GM12878 (cell line): ENCODE measurements around the gene SLC27A5. TPM values are rescaled to one million over a fixed set of nuclear protein-coding genes. Genes with fewer than 3 reads are reported as not detected.

ENCODE experiments used
- ATAC-seq: fragments of 200-7000 bp; cut with Tn5 transposase; 3 replicates; pipeline ENCODE4 v1.9.1; 2020; ENCODE audit warnings: mild to moderate bottlenecking, moderate library complexity
- BruUV-seq: library from RNA; stranded (reverse); fragments of 400-500 nt; replicated peaks from 2 replicates; lab custom pipeline; 2021; lab: Mats Ljungman, UMichigan
- CTCF ChIA-PET: fragments of 300-600 bp; sonication (Branson Sonifier 250); formaldehyde crosslinking; extraction: SDS; loops from one replicate; lab custom pipeline; 2021; ENCODE audit warnings: inconsistent platforms; lab: Yijun Ruan, JAX
- POLR2A ChIA-PET: fragments of 350-600 bp; formaldehyde crosslinking; extraction: SDS; loops from one replicate; lab custom pipeline; 2021; ENCODE audit warnings: inconsistent platforms; lab: Charles Lee
- RAD21 ChIA-PET: fragments of 300-600 bp; sonication (Branson Sonifier 250); formaldehyde crosslinking; loops from one replicate; lab custom pipeline; 2023; ENCODE audit warnings: antibody characterized with exemption; ENCODE audit not compliant: unreplicated experiment; lab: Charles Lee
- SMC1A ChIA-PET: fragments of 300-600 bp; sonication (Branson Sonifier 250); formaldehyde crosslinking; loops from one replicate; lab custom pipeline; 2023; ENCODE audit not compliant: unreplicated experiment, uncharacterized antibody; lab: Charles Lee
- DNase-seq: peaks from one replicate; pipeline ENCODE4 v3.0.0-alpha.2; 2011; ENCODE audit warnings: low read depth, low spot score
- FAIRE-seq: peaks from 3 replicates; lab custom pipeline; 2011; peaks lifted over from hg19 to GRCh38; lab: Jason Lieb, UNC
- H2AFZ ChIP-seq: 2 replicates; pipeline ENCODE4 v1.6.0; 2011; ENCODE audit warnings: low read depth, low read length, control low read depth; ENCODE audit not compliant: control insufficient read depth
- H3K27ac ChIP-seq: 2 replicates; pipeline ENCODE4 v1.5.1; 2011; ENCODE audit warnings: control low read depth; ENCODE audit not compliant: control insufficient read depth, insufficient read depth
- H3K27me3 ChIP-seq, 2 experiments: replicated peaks in 1 of 2; 2 replicates each; pipeline versions ENCODE4 v1.6.0 to v1.6.1; 2011; ENCODE audit warnings: low read length in 1 of 2; ENCODE audit not compliant: control insufficient read depth in 2 of 2, insufficient read depth in 2 of 2
- H3K36me3 ChIP-seq, 2 experiments: 2 replicates each; pipeline ENCODE4 v1.5.1; 2011; ENCODE audit warnings: low read length in 1 of 2; ENCODE audit not compliant: control insufficient read depth in 2 of 2, insufficient read depth in 2 of 2
- H3K4me1 ChIP-seq: 2 replicates; pipeline ENCODE4 v1.6.1; 2011; ENCODE audit warnings: mild to moderate bottlenecking, low read length, moderate library complexity, mixed read lengths; ENCODE audit not compliant: control insufficient read depth, insufficient read depth
- H3K4me2 ChIP-seq: 2 replicates; pipeline ENCODE4 v1.6.0; 2011; ENCODE audit warnings: control low read depth; ENCODE audit not compliant: control insufficient read depth, insufficient read depth
- H3K4me3 ChIP-seq: fragments of 200-600 bp; sonication (generic); 2 replicates; pipeline ENCODE4 v1.5.1; 2016
- H3K79me2 ChIP-seq: 2 replicates; pipeline ENCODE4 v1.6.0; 2011; ENCODE audit warnings: low read length; ENCODE audit not compliant: control insufficient read depth, insufficient read depth
- H3K9ac ChIP-seq: 2 replicates; pipeline ENCODE4 v1.8.0; 2011; ENCODE audit warnings: low read length, control low read depth, mixed read lengths; ENCODE audit not compliant: control insufficient read depth, insufficient read depth
- H3K9me3 ChIP-seq: replicated peaks from 3 replicates; pipeline ENCODE4 v1.5.1; 2011; ENCODE audit warnings: mild to moderate bottlenecking, low read length; ENCODE audit not compliant: control insufficient read depth, insufficient read depth
- H4K20me1 ChIP-seq: 2 replicates; pipeline ENCODE4 v1.6.0; 2011; ENCODE audit not compliant: control insufficient read depth, insufficient read depth
- CBX3 ChIP-seq: fragments of 200-600 bp; sonication (generic); IDR thresholded peaks from 2 replicates; pipeline ENCODE4 v1.6.1; 2016; ENCODE audit warnings: low read depth, borderline replicate concordance
- CEBPB ChIP-seq, 2 experiments: fragments of 150-350 bp in 1 of 2; IDR thresholded peaks; 2 replicates each; pipeline ENCODE4 v1.6.1; 2012 to 2014; ENCODE audit warnings: low read depth in 2 of 2, low read length in 2 of 2, borderline replicate concordance in 1 of 2, inconsistent platforms in 1 of 2
- MEF2A ChIP-seq: IDR thresholded peaks from 2 replicates; pipeline ENCODE4 v1.6.1; 2011; ENCODE audit warnings: low read depth, mild to moderate bottlenecking, low read length, moderate library complexity; ENCODE audit not compliant: insufficient read depth
- POLR2A ChIP-seq: IDR thresholded peaks from 2 replicates; pipeline ENCODE4 v1.6.1; 2011; ENCODE audit warnings: low read depth, mild to moderate bottlenecking, low read length
- SMAD1 ChIP-seq: fragments of 450-650 bp; IDR thresholded peaks from 2 replicates; pipeline ENCODE4 v1.6.1; 2018; ENCODE audit warnings: mild to moderate bottlenecking, low read depth; ENCODE audit not compliant: partially characterized antibody
- WGBS: methylation state at CpG from one replicate; pipeline ENCODE4 v1.1.6; 2016; ENCODE audit warnings: low lambda C conversion rate; ENCODE audit not compliant: insufficient replicate concordance, insufficient coverage; ENCODE audit errors: missing lambda C conversion rate; 5-methylcytosine and 5-hydroxymethylcytosine counted together
- in situ Hi-C: fragments of 300-500 bp; cut with MboI; formaldehyde crosslinking; loops from 9 replicates; pipeline ENCODE4 v1.14.3; 2018; ENCODE audit warnings: mixed read lengths
- intact Hi-C: fragments of 100-400 bp; cut with micrococcal nuclease; formaldehyde crosslinking; loops from one replicate; pipeline ENCODE4 v1.14.2; 2022; ENCODE audit not compliant: unreplicated experiment
- polyA plus RNA-seq, 11 experiments: library from polyadenylated mRNA; depleted of rRNA in 4 of 11; unstranded in 6 of 11; stranded (reverse) in 5 of 11; fragments of >200 nt; fragmentation: Nextera tagmentation in 4 of 11; fragmentation: Illumina TruSeq in 1 of 11; extraction: Ambion mirVana in 4 of 11; extraction: Trizol in 1 of 11; gene quantifications; 1 replicate in 1 of 11; 2 replicates in 10 of 11; pipeline versions ENCODE4 v1.2.1 to v1.2.3, GENCODE V29; 2011 to 2016; ENCODE audit warnings: inconsistent platforms in 2 of 11, missing spikeins in 2 of 11, low read depth in 1 of 11
- total RNA-seq, 4 experiments: library from RNA; depleted of rRNA in 3 of 4; stranded (reverse); fragments of >200 nt in 3 of 4; fragmentation: Illumina TruSeq in 1 of 4; extraction: Trizol in 1 of 4; gene quantifications; 2 replicates each; pipeline versions ENCODE4 v1.2.1 to v1.2.3, GENCODE V29; 2013 to 2021

SLC27A5 gene
- total and polyA plus RNA-seq, 10 of the 15 experiments (the other 5 are each of a cell fraction or from before 2014, with no cell fraction given): 21.2 to 127 (median 31.8) TPM

DNA sequence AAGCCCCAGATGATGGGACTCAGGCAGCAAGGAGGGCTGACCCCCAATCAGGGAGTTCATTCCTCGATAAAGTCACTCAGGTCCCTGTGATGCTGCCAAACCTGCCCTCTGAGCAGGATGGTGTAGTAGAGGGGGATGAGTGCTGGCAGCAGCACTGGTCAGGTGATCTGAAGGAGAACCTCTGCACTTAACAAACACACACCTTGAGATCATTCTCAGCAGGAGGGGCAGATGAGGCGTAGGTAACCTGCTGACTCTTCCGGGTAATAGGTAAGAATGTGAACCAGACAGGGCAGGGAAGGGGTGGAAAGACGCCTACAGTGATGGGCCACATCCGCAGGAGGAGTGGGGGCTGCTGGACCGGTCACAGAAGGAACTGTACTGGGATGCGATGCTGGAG, 32.5 kb downstream of the SLC27A5 start (continued):
- no peak for TF ChIP-seq CBX3

DNA sequence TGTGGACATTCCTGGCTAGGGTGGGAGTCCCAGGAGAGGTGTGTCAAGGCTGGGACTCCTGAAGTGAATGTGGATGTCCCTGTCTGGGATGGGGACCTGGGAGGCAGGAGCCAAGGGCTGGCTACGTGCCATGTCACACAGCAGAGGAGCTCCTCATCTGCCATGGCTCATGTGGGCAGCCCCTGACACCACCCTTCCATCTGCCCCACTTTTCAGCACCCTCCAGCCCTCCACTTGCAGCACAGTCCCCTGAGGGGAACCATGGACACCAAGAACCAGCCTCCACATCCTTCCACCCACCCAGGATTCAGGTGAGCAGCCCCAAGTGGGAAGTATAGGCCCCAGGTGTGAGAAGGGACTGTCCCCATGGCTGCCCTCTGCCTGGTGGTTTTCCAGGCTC, 33.9 kb downstream of the SLC27A5 start:
- H4K20me1 ChIP-seq: no peaks in the 10 kb centered on the region
- ChIA-PET POLR2A (interaction anchor here (0.5 kb wide), 1 partner anchor 42 kb away, joined by 5 read pairs; no protein-coding TSS in a partner anchor), RAD21 (interaction anchor here (1.0 kb wide), 1 partner anchor 11 kb away, joined by 3 read pairs; no protein-coding TSS in a partner anchor), SMC1A (no interaction called here)
- BruUV-seq: no TSS peak
- H3K36me3 ChIP-seq: no peaks in the 10 kb centered on the region; a peak in 2 of 4 replicates
- DNase-seq: no peak
- H3K27me3 ChIP-seq: no peaks in the 10 kb centered on the region
- H3K9ac ChIP-seq: no peak overlapping the region
- peaks cover 21% of the 10 kb centered on the region for H3K4me1 ChIP-seq
- in situ Hi-C loops (no loop called here), intact Hi-C loops (no loop called here)
- no peak overlapping the region for H3K4me2 ChIP-seq
- no peaks in the 10 kb centered on the region; the same call in 1 of the 2 replicates for H3K79me2 ChIP-seq
- ATAC-seq: no peak
- no peak overlapping the region for H3K27ac ChIP-seq
- WGBS: 100% methylated on average over 1 of the region's 1 CpG
- no peaks in the 10 kb centered on the region for H3K9me3 ChIP-seq
- FAIRE-seq: no peak
- no peak overlapping the region for H3K4me3 ChIP-seq
- TF ChIP-seq MEF2A: no peak
- TF ChIP-seq POLR2A: 0 out of 2 replicates have a peak, but pooled peaks have one; percentile 13
- TF ChIP-seq, all 136 proteins: peak for 1
- CTCF ChIA-PET: interaction anchor here (1.3 kb wide), 1 partner anchor 36 kb away, joined by 3 read pairs; no protein-coding TSS in a partner anchor
- no peak overlapping the region for H2AFZ ChIP-seq

DNA sequence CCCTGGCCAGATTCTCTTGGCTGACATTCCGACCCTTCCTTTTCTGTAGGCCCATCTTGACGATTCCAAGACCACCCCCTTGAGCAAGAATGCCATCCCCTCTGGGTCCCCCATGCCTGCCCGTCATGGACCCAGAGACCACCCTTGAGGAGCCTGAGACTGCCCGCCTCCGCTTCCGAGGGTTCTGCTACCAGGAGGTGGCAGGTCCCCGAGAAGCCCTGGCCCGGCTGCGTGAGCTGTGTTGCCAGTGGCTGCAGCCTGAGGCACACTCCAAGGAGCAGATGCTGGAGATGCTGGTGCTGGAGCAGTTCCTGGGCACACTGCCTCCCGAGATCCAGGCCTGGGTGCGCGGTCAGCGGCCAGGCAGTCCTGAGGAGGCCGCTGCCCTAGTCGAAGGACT, 34.7 kb downstream of the SLC27A5 start:
- 88% methylated on average over 15 of the region's 15 CpGs for WGBS
- DNase-seq (no peak), ATAC-seq (no peak), FAIRE-seq (no peak)
- peak overlapping the region; percentile 82 for H3K9ac ChIP-seq
- ChIA-PET POLR2A (interaction anchor here (1.4 kb wide), 1 partner anchor 12 kb away, joined by 5 read pairs; no protein-coding TSS in a partner anchor), SMC1A (no interaction called here), CTCF (no interaction called here), RAD21 (interaction anchor here (1.0 kb wide), 2 partner anchors 12 kb away, joined by 3 to 9 read pairs; no protein-coding TSS in a partner anchor)
- intact Hi-C loops (no loop called here), in situ Hi-C loops (no loop called here)
- no peaks in the 10 kb centered on the region for H3K27me3 ChIP-seq
- H3K79me2 ChIP-seq: no peaks in the 10 kb centered on the region; the same call in 1 of the 2 replicates
- H3K9me3 ChIP-seq: no peaks in the 10 kb centered on the region
- no peaks in the 10 kb centered on the region for H4K20me1 ChIP-seq
- BruUV-seq: no TSS peak
- peak overlapping the region; percentile 81; the same call in 1 of the 2 replicates for H3K27ac ChIP-seq
- peaks cover 21% of the 10 kb centered on the region for H3K4me1 ChIP-seq
- peak overlapping the region; percentile 89 for H3K4me2 ChIP-seq
- H3K4me3 ChIP-seq: peak overlapping the region; percentile 50; the same call in 1 of the 2 replicates
- peaks cover 2 to 5% of the 10 kb centered on the region in 2 experiments for H3K36me3 ChIP-seq
- TF ChIP-seq CEBPB (IDR thresholded peaks at IDR 0.05; ENCODE audit: borderline replicate concordance in 1 of 2, low read depth in 2 of 2, low read length in 2 of 2) (no peak), SMAD1 (no peak), POLR2A (0 out of 2 replicates have a peak, but pooled peaks have one; percentile 14)
- no peak overlapping the region for H2AFZ ChIP-seq
